ENCODE data around the gene PRDM16.

- TF ChIP-seq SIN3A (IDR thresholded peaks at IDR 0.05; ENCODE audit: borderline replicate concordance, low read depth, low read length) (no peak), POLR2A (IDR thresholded peaks at IDR 0.05; ENCODE audit: insufficient read depth in 1 of 2, low read depth in 2 of 2, low read length in 2 of 2) (no peak)
Measured at GRCh38 chr1:3425486-3426215, 356.6 kb downstream of the PRDM16 start.
